Suprapubic skin (tissue), 3 donors: ENCODE data around the gene SPOCK1.

Source experiments
- EP300 ChIP-seq: sonication (generic); formaldehyde crosslinking; IDR thresholded peaks from one replicate; pipeline ENCODE4 v1.6.1; 2017; ENCODE audit warnings: antibody characterized with exemption
- POLR2A ChIP-seq, 2 donors: fragments of 450-650 bp; IDR thresholded peaks; one replicate each; pipeline ENCODE4 v1.6.1; 2017; ENCODE audit warnings: antibody characterized with exemption in 2 of 2, mild to moderate bottlenecking in 2 of 2, moderate library complexity in 2 of 2
- TF ChIP-seq, protein P1 (sequence below), 2 donors: fragments of 200-600 bp in 1 of 2; fragments of 450-650 bp in 1 of 2; sonication (generic) in 1 of 2; IDR thresholded peaks; one replicate each; pipeline ENCODE4 v1.5.1; 2016 to 2019; ENCODE audit warnings: antibody characterized with exemption in 2 of 2, mild to moderate bottlenecking in 1 of 2, moderate library complexity in 1 of 2

DNA sequence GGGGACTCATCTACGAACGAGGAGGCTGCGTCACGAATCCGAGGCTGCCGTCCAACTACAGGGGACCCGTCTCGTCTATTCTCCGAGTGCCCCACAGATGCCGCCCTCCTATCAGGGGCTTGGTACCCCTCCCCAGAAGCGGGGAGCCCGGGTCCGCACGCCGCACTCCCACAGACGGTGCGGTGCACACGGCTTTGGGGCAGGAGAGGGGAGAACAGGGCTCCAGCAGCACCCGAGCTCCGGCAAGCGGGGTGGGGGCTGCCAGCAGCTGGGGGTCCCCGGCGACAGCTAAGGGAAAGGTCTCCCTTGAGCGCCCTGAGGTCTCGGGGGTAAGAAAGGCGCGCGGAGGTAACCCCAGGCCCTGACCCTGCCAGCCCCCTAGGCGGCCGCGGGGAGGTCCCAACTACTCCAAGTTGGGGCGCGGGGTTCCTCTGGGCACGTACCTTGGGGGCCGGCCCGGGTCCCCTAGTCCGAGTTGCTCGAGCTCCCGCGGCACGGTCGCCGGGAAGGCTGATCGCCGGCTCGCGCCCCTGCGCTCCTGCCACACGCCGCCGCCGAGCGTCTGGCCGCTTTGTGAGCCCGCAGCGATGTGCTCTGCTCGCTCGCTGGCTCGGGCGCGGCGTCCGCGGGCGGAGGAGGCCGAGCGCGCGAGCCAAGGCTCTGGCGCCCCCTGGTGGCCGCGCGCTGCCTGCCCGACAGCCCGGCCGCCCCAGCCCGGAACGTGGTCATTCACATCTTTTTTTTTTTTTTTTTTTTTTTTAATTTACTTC, at the start of gene SPOCK1:
- TF ChIP-seq POLR2A (IDR thresholded peaks at IDR 0.05), result peak in 1 of 2 donors; percentile 5
- TF ChIP-seq, protein P1, sequence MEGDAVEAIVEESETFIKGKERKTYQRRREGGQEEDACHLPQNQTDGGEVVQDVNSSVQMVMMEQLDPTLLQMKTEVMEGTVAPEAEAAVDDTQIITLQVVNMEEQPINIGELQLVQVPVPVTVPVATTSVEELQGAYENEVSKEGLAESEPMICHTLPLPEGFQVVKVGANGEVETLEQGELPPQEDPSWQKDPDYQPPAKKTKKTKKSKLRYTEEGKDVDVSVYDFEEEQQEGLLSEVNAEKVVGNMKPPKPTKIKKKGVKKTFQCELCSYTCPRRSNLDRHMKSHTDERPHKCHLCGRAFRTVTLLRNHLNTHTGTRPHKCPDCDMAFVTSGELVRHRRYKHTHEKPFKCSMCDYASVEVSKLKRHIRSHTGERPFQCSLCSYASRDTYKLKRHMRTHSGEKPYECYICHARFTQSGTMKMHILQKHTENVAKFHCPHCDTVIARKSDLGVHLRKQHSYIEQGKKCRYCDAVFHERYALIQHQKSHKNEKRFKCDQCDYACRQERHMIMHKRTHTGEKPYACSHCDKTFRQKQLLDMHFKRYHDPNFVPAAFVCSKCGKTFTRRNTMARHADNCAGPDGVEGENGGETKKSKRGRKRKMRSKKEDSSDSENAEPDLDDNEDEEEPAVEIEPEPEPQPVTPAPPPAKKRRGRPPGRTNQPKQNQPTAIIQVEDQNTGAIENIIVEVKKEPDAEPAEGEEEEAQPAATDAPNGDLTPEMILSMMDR (IDR thresholded peaks at IDR 0.05), result peak; percentile 79 to 86
- TF ChIP-seq EP300, result no peak
